ENCODE measurements around the gene TAF7.

The TAF7 gene

DNA sequence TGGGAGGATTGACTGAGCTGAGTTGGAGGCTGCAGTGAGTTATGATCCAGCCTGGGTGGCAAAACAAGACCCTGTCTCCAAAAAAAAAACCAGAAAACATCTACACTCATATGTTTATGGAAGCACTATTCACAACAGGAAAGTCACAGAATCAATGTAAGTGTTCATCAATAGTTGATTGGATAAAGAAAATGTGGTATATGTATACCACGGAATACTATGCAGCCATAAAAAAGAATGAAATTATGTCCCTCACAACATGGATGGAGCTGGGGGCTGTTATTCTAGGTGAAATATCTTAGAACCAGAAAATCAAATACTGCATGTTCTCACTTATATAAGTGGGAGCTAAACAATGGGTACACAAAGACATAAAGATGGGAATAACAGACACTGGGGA is 14.0 kb downstream of the TAF7 start:
- Histone ChIP-seq H3F3A (ENCODE audit: insufficient read depth) (no peaks in the 10 kb centered on the region), H3K4me2 (ENCODE audit: low read depth, low read length, poor library complexity, severe bottlenecking) (no peak overlapping the region), H3K9ac (ENCODE audit: low read length) (no peak overlapping the region), H3K4me3 (ENCODE audit: insufficient read depth, low read length, poor library complexity, severe bottlenecking) (no peak overlapping the region), H3K27me3 (ENCODE audit: low read length) (no peaks in the 10 kb centered on the region), H3K9me2 (replicated peaks; ENCODE audit: insufficient read depth, low read length) (no peaks in the 10 kb centered on the region), H4K20me1 (ENCODE audit: low read depth, low read length) (no peaks in the 10 kb centered on the region), H2AFZ (ENCODE audit: low read depth, low read length, severe bottlenecking) (no peak overlapping the region), H3K36me3 (ENCODE audit: low read length) (no peaks in the 10 kb centered on the region), H3K27ac (ENCODE audit: low read depth, low read length) (no peak overlapping the region), H3K9me3 (ENCODE audit: insufficient read depth, low read length) (no peaks in the 10 kb centered on the region; the same call in 1 of the 2 replicates), H3K79me2 (ENCODE audit: insufficient read depth, low read length) (peaks cover 7% of the 10 kb centered on the region; the same call in 1 of the 2 replicates)
- TF ChIP-seq EZH2phosphoT487 (conservative IDR thresholded peaks at IDR 0.05; ENCODE audit: low read length): no peak

DNA sequence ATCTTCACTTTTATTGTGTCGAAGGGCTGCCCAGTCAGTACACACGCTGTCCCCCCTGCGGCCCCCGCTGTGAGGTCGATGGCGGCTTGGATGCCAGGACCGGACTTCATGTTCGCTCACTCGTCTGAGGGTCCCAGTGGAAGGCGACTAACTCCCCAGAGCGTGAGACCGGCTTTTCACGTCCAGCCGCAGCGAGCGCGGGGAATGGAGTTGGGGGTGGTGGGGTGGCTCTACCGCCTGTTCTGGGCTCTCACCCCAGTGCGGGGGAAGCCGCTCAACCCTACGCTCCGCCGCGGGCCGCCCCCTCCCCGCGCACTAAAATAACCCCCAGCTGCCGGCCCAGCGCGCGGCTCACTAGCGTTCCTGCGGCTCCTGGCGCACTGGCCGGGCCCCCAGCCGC is 16.8 kb downstream of the TAF7 start, which contains the start of gene SLC25A2:
Gene SLC25A2, minus strand, starts transcription at position 294 of the 400 bp plus-strand sequence. Its CDS starts 184 bp downstream, at position 110.
- Histone ChIP-seq H3K4me2 (ENCODE audit: low read depth, low read length, poor library complexity, severe bottlenecking) (no peak within 1 kb of the TSS), H3F3A (ENCODE audit: insufficient read depth) (no peaks in the 10 kb centered on the region), H3K27ac (ENCODE audit: low read depth, low read length) (no peak within 1 kb of the TSS), H3K9ac (ENCODE audit: low read length) (no peak within 1 kb of the TSS), H3K79me2 (ENCODE audit: insufficient read depth, low read length) (no peaks in the 10 kb centered on the region), H3K36me3 (ENCODE audit: low read length) (no peaks in the 10 kb centered on the region), H3K9me2 (replicated peaks; ENCODE audit: insufficient read depth, low read length) (no peaks in the 10 kb centered on the region), H3K4me3 (ENCODE audit: insufficient read depth, low read length, poor library complexity, severe bottlenecking) (no peak within 1 kb of the TSS), H2AFZ (ENCODE audit: low read depth, low read length, severe bottlenecking) (no peak within 1 kb of the TSS), H3K27me3 (ENCODE audit: low read length) (no peaks in the 10 kb centered on the region), H4K20me1 (ENCODE audit: low read depth, low read length) (no peaks in the 10 kb centered on the region), H3K9me3 (ENCODE audit: insufficient read depth, low read length) (no peaks in the 10 kb centered on the region; the same call in 1 of the 2 replicates)
- TF ChIP-seq EZH2phosphoT487 (conservative IDR thresholded peaks at IDR 0.05; ENCODE audit: low read length) (no peak), CTCF (IDR thresholded peaks at IDR 0.05; ENCODE audit: insufficient read depth, low read length, poor library complexity, severe bottlenecking) (no peak)

DNA sequence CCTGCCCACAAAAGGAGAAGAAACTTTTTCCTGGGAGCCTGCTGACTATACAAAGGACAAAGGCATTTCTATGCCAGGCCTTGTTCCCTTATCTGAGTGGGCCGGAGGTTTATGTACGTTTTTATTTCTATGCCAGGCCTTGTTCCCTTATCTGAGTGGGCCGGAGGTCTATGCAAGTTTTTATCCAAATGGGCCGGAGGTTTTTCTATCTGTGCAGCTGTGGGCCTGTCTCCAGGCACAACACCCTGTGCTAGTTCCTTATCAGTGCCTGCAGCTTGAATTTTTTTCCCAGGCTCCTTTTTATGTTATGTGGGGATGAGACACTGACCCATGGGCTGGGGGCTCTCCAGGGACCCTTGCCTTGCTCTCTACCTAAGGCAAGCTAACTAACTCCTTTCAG is 22.2 kb downstream of the TAF7 start:
- Histone ChIP-seq H3K27me3 (ENCODE audit: low read length) (no peaks in the 10 kb centered on the region), H3K9ac (ENCODE audit: low read length) (no peak overlapping the region), H3K36me3 (ENCODE audit: low read length) (no peaks in the 10 kb centered on the region), H3K79me2 (ENCODE audit: insufficient read depth, low read length) (no peaks in the 10 kb centered on the region), H3K4me3 (ENCODE audit: insufficient read depth, low read length, poor library complexity, severe bottlenecking) (no peak overlapping the region), H3F3A (ENCODE audit: insufficient read depth) (no peaks in the 10 kb centered on the region), H2AFZ (ENCODE audit: low read depth, low read length, severe bottlenecking) (no peak overlapping the region), H3K4me2 (ENCODE audit: low read depth, low read length, poor library complexity, severe bottlenecking) (no peak overlapping the region), H3K27ac (ENCODE audit: low read depth, low read length) (no peak overlapping the region), H3K9me3 (ENCODE audit: insufficient read depth, low read length) (no peaks in the 10 kb centered on the region), H3K9me2 (replicated peaks; ENCODE audit: insufficient read depth, low read length) (no peaks in the 10 kb centered on the region), H4K20me1 (ENCODE audit: low read depth, low read length) (no peaks in the 10 kb centered on the region)
- TF ChIP-seq EZH2phosphoT487 (conservative IDR thresholded peaks at IDR 0.05; ENCODE audit: low read length): no peak
- TF ChIP-seq CTCF (IDR thresholded peaks at IDR 0.05; ENCODE audit: insufficient read depth, low read length, poor library complexity, severe bottlenecking): no peak

DNA sequence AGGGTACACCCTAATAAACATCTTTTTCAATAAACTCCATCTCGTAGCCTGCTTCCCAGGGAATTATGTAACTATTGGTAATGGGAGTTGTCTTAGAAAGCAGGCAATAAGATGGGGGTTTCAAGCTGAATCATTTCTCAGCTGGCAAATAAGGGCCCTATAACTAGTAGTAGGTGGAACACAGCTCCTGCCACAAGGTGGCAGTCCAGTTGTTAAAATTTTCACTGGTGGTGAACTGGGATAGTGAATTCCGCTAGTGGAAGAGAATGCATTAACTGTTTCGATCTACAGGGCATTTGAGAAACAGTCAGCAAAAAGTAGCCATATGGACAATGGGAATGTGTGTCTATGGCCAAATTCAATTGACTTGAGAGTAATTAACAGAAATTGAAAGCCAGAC is 47.7 kb downstream of the TAF7 start:
- Histone ChIP-seq H3K27ac (ENCODE audit: low read depth, low read length) (no peak overlapping the region), H3K79me2 (ENCODE audit: insufficient read depth, low read length) (no peaks in the 10 kb centered on the region), H3K36me3 (ENCODE audit: low read length) (no peaks in the 10 kb centered on the region), H2AFZ (ENCODE audit: low read depth, low read length, severe bottlenecking) (no peak overlapping the region), H3K4me3 (ENCODE audit: insufficient read depth, low read length, poor library complexity, severe bottlenecking) (no peak overlapping the region), H3K9me2 (replicated peaks; ENCODE audit: insufficient read depth, low read length) (no peaks in the 10 kb centered on the region), H3K4me2 (ENCODE audit: low read depth, low read length, poor library complexity, severe bottlenecking) (no peak overlapping the region), H3K9me3 (ENCODE audit: insufficient read depth, low read length) (peaks cover 8% of the 10 kb centered on the region; the same call in 1 of the 2 replicates), H3K9ac (ENCODE audit: low read length) (no peak overlapping the region), H4K20me1 (ENCODE audit: low read depth, low read length) (no peaks in the 10 kb centered on the region), H3K27me3 (ENCODE audit: low read length) (no peaks in the 10 kb centered on the region), H3F3A (ENCODE audit: insufficient read depth) (no peaks in the 10 kb centered on the region)
- TF ChIP-seq EZH2phosphoT487 (conservative IDR thresholded peaks at IDR 0.05; ENCODE audit: low read length): no peak
- peak; percentile 23 for TF ChIP-seq CTCF (IDR thresholded peaks at IDR 0.05; ENCODE audit: insufficient read depth, low read length, poor library complexity, severe bottlenecking)

Data from SU-DHL-6 (cell line).